Osteocyte (in vitro differentiated cells): Measurements from ENCODE around the gene ZNF543. TPM values are rescaled to one million over a fixed set of nuclear protein-coding genes. Genes with fewer than 3 reads are reported as not detected.

Experiments used
- DNase-seq: peaks from one replicate; pipeline ENCODE4 v3.0.0; 2021; ENCODE audit warnings: mixed read lengths; ENCODE audit not compliant: unreplicated experiment; ENCODE audit errors: extremely low spot score
- H3K27ac Mint-ChIP-seq: one replicate; pipeline ENCODE4 v1.8.0; 2021; ENCODE audit warnings: mild to moderate bottlenecking, mixed read lengths; ENCODE audit not compliant: unreplicated experiment
- H3K27me3 Mint-ChIP-seq: one replicate; pipeline ENCODE4 v1.8.0; 2021; ENCODE audit warnings: mixed read lengths; ENCODE audit not compliant: unreplicated experiment
- H3K36me3 Mint-ChIP-seq: one replicate; pipeline ENCODE4 v1.8.0; 2021; ENCODE audit warnings: mixed read lengths; ENCODE audit not compliant: unreplicated experiment
- H3K4me1 Mint-ChIP-seq: one replicate; pipeline ENCODE4 v1.8.0; 2021; ENCODE audit warnings: mixed read lengths; ENCODE audit not compliant: unreplicated experiment
- H3K4me3 Mint-ChIP-seq: one replicate; pipeline ENCODE4 v1.8.0; 2021; ENCODE audit warnings: mild to moderate bottlenecking, moderate library complexity, mixed read lengths; ENCODE audit not compliant: unreplicated experiment
- H3K9me3 Mint-ChIP-seq: one replicate; pipeline ENCODE4 v1.8.0; 2021; ENCODE audit warnings: mixed read lengths; ENCODE audit not compliant: unreplicated experiment
- CTCF ChIP-seq: fragments of 200-600 bp; sonication (generic); IDR thresholded peaks from 2 replicates; pipeline ENCODE4 v1.5.0; 2021; ENCODE audit warnings: antibody characterized with exemption, mild to moderate bottlenecking, moderate library complexity
- total RNA-seq: library from RNA; stranded (reverse); gene quantifications from 2 replicates; pipeline ENCODE4 v1.2.1, GENCODE V29; 2021

ZNF543 gene
- total RNA-seq, 1 donor from 2014 or later: 7.1 TPM

GRCh38 chr19:57279418-57280164 lies 40.7 kb upstream of the ZNF543 start:
- Mint-ChIP-seq H3K27ac (no peak overlapping the region), H3K36me3 (peaks cover 5% of the 10 kb centered on the region), H3K4me3 (no peak overlapping the region), H3K9me3 (no peaks in the 10 kb centered on the region), H3K27me3 (no peaks in the 10 kb centered on the region), H3K4me1 (peaks cover 30% of the 10 kb centered on the region)
- peak; percentile 97 for DNase-seq
- TF ChIP-seq CTCF: peak; percentile 51

GRCh38 chr19:57280165-57280961 lies 39.9 kb upstream of the ZNF543 start, which contains the start of gene ZNF460:
Gene ZNF460 (plus strand): TSS chr19:57280485. CDS start chr19:57280807, 322 bp downstream.
- Mint-ChIP-seq H3K36me3 (peaks cover 9% of the 10 kb centered on the region), H3K4me1 (peaks cover 31% of the 10 kb centered on the region), H3K27me3 (no peaks in the 10 kb centered on the region), H3K4me3 (no peak within 1 kb of the TSS), H3K9me3 (no peaks in the 10 kb centered on the region), H3K27ac (no peak within 1 kb of the TSS)
- DNase-seq: peak; percentile 98
- no peak for TF ChIP-seq CTCF

GRCh38 chr19:57280962-57281400 lies 39.3 kb upstream of the ZNF543 start:
- Mint-ChIP-seq H3K4me3 (no peak overlapping the region), H3K27me3 (no peaks in the 10 kb centered on the region), H3K36me3 (peaks cover 14% of the 10 kb centered on the region), H3K9me3 (no peaks in the 10 kb centered on the region), H3K27ac (no peak overlapping the region), H3K4me1 (peaks cover 31% of the 10 kb centered on the region)
- TF ChIP-seq CTCF: no peak
- no peak for DNase-seq

- H3K4me3 Mint-ChIP-seq: no peak overlapping the region
- peaks cover 31% of the 10 kb centered on the region for H3K4me1 Mint-ChIP-seq
- H3K27ac Mint-ChIP-seq: peak overlapping the region; percentile 56
- H3K36me3 Mint-ChIP-seq: peaks cover 17% of the 10 kb centered on the region
- H3K27me3 Mint-ChIP-seq: no peaks in the 10 kb centered on the region
- peak; percentile 27 for DNase-seq
- H3K9me3 Mint-ChIP-seq: no peaks in the 10 kb centered on the region
- no peak for TF ChIP-seq CTCF
Observed at GRCh38 chr19:57282011-57282643, 38.1 kb upstream of the ZNF543 start.
